GM19035 (cell line): ENCODE results near the gene LTN1.
"Not testable (repeated sequence)": the region's sequence is repeated elsewhere in the genome, so short reads cannot be mapped to it uniquely, and the experiment has no call there.

Experiments
- ATAC-seq: cut with Tn5 transposase; IDR thresholded peaks from one replicate; pipeline ENCODE4 v1.9.1; 2021; ENCODE audit not compliant: unreplicated experiment

LTN1 gene

DNA sequence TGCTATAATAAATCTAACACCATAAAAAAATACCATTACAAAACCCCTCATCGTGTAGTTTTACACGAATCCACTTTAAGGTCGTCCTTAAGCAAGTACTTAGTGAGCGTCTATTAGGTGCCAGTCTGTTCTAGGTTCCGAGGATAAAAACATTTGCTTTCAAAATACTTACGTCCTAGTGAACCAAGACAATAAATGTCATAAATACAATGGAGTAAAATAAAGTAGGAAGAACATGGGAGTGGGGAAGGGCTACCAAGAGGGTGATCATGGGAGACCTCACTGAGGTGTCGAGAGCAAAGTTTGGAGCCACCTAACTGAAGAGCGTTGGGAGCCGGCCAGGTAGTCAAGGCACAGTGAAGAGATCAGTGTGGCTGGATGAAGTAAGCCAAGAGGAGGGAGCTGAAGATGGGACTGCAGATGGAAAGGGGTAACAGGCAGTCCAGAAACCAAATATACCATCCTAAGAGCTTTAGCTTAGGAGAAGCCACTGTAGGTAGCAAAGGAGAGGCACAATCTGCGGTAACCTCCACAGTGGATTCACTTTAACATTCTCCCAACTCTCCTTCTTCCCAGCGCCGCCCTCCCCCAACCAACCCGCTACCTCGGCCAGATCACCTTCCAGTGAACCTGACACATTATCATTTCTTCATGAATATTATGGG, 684 bp downstream of the LTN1 start:
- peak; percentile 3 for ATAC-seq

- not testable (repeated sequence) for ATAC-seq
These were observed 4.5 kb downstream of the LTN1 start for GRCh38 chr21:28988146-28988545.

DNA sequence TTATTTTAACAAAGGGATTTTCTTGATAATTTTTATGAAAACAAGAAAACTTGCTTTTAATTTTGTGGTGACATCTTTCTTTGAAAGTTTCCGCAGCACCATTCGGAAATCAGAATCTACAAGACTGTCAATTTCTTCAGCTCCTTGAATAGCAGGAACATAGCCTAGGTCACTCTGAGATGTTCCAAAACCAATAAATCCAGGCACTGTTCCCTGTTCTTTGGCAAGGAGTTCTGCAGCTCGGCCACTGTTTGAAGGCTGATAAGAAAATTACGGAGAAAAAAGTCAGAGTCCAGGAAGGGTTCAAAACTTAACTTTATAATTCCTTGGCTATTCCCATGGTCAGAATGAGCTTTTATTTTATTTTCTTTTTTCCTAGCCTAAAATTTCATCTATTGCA, 6.0 kb downstream of the LTN1 start:
- ATAC-seq, result no peak

DNA sequence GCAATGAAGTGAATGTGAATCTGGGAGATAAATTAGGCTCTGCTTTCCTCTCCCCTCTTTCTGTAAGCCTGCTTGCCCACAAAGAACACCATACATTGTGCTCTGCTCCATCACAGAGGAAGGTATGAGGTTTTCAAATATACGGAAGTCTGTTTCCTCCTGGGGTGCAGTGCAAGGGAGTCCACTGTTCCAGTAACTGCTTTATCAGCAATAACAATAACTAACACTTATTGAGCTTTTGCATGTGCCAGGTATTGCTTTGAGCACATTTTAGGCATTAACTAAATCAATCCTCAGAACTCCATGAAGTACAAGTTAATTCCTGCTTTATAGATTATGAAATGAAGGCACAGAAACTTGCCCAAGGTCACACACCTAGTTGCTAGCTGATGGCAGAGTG, 10.0 kb downstream of the LTN1 start:
- no peak for ATAC-seq

GRCh38 chr21:28979092-28979491, 13.6 kb downstream of the LTN1 start:
- ATAC-seq, result no peak

GRCh38 chr21:28975397-28975796, 17.3 kb downstream of the LTN1 start:
- ATAC-seq, result no peak

DNA sequence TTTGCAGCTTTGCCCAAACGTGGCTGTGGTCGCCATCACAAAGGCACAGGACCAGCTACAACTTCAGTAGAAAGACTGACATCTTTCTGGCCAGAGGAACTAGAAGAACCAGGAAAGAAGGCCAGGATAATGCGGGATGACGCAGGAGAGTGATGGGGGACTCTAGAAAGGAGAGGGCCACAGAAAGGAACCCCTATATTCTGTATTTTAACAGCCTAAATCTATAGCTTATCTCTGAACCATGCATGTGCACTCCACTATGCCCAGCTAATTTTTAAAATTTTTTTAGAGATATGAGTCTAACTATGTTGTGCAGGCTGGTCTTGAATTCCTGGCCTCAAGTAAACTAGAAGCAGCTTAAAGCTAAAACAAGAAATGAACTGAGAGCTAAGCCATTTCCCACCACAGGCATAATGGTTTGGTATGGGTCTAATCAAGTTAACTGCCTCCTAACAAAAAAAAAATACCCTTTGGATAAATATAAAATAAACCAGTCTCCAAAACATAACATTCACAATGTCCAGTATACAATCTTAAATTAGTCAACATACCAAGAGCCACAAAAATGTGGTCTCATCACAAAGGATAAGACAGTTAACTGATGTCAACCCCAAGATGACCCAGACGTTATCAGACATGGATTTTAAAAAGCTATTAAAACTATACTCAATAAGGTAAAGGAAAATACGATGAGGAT, 18.0 kb downstream of the LTN1 start:
- no peak for ATAC-seq

DNA sequence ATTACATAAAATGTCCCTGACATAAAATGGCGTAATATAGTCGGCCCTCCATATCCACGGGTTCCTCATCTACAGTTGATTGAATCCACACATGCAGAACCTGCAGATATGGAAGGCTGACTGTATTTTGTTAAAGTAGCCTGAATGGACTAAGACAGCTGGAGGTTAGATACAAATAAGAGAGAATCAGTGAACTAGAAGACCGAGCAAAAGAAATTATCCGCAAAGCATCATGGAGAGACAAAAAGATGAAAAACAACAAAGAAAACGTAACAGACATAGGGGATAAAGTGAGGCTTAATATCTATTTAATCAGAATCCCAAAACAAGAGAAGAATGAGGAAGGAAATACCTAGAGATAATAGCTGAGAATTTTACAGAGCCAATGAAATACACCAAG, 20.3 kb downstream of the LTN1 start:
- ATAC-seq, result no peak

GRCh38 chr21:28971171-28971570, 21.5 kb downstream of the LTN1 start:
- no peak for ATAC-seq

GRCh38 chr21:28963831-28964230, 28.8 kb downstream of the LTN1 start:
- ATAC-seq, result no peak

DNA sequence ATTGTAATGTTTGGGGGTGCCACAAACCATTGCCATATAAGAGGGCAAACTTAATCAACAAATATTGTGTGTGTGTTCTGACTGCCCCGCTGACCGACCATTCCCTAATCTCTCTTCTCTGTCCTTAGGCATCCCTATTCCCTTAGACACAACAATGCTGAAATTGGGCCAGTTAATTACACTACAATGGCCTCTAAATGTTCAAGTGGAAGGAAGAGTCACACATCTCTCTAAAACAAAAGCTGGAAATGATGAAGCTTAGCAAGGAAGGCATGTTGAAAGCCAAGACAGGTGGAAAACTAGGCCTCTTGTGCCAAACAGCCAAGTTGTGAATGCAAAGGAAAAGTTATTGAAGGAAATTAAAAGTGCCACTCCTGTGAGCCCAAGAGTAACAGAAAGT, 30.2 kb downstream of the LTN1 start:
- no peak for ATAC-seq

GRCh38 chr21:28961927-28962326, 30.8 kb downstream of the LTN1 start:
- ATAC-seq, result no peak

DNA sequence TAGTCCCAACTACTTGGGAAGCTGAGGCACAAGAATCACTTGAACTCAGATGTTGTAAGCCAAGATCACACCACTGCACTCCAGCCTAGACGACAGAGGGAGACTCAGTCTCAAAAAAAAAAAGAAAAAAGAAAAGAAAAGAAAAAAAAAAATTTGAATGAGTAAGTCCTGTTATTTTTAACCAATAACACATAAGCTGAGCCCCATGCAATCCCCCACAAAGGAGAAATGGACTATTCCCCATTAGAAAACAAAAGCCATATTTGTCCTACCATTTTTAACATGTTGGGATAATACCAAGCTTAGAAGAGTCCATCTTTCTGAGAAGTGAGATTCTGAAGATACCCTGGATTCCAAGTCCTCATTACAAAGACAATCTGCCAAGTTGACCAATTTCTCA, 32.4 kb downstream of the LTN1 start:
- ATAC-seq, result no peak

- ATAC-seq, result no peak
These were observed 33.1 kb downstream of the LTN1 start for GRCh38 chr21:28959367-28960099.

- peak; percentile 64 for ATAC-seq
These were observed 39.4 kb downstream of the LTN1 start for GRCh38 chr21:28953247-28953646.

DNA sequence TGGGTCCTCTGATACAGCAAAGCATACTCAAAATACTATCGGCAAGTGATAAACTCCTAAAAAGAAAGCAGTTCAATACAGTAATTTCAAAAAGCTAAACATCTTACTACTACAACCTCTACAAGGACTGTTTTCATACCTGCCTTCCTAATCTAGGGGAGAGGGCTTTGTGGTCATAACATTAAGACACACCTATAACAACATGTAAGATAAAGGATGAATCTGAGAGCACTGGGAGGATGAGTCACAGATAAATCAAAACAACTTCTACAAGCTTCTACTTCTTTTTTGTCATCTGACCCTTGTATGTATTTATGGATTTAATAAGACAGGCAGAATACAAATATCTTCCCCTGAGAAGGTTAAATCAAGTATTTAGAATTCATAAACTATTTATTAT, 40.0 kb downstream of the LTN1 start:
- ATAC-seq, result no peak

DNA sequence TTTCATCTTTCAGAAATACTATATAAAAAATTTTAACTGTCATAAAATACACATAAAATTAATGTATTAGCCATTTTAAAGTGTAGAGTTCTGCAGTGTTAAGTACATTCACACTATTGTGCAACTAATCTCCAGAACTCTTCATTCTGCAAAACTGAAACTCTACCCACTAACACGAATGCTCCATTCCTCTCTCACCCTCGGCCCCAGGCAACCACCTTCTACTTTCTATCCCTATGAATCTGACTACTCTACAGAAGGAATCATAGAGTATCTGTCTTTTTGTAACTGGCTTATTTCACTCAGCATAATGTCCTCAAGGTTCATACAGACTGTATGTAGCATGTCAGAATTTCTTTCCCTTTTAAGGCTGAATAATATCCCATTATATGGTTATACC, 43.4 kb downstream of the LTN1 start:
- ATAC-seq, result no peak

- ATAC-seq, result no peak
These were observed 48.4 kb downstream of the LTN1 start for GRCh38 chr21:28944296-28944695.

DNA sequence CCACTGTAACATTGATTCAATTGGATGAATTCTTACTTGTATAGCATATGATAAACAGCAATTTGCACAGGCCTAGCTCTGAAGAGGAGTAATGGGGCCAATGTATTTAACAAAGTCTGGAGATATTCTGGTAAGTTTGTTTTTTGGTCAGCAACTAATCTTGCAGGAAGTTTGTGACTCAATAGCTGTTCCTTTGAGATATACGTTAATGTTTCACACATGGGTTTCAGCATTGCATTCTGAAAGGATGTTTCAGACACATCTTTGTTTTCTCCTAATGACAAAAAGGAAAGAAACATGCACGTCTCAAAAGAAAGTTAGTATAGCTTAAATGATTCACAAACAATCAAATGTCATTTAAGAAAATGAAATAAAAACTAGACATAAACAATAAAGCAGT, 49.0 kb downstream of the LTN1 start:
- ATAC-seq, result no peak

- no peak for ATAC-seq
These were observed 54.0 kb downstream of the LTN1 start for GRCh38 chr21:28938726-28939125.

DNA sequence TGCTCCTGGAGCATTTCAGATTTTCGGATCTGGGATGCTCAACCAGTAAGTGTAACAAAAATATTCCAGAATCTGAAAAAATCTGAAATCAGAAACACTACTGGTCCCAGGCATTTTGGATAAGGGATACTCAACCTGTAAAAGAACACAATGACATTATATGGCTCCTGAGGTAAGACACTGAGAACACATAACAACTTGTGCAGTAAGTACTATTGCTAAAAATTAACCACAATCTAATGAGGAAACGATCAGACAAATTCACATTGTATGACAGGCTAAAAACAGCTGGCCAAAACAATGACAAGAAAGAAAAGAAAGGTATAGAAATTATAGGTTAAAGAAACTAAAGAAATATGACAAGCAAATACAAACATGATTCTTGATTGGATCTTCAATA, 54.9 kb downstream of the LTN1 start:
- no peak for ATAC-seq

GRCh38 chr21:28936721-28937120, 56.0 kb downstream of the LTN1 start:
- ATAC-seq, result no peak
